ENCODE data around the gene UCK2.

UCK2 gene

DNA sequence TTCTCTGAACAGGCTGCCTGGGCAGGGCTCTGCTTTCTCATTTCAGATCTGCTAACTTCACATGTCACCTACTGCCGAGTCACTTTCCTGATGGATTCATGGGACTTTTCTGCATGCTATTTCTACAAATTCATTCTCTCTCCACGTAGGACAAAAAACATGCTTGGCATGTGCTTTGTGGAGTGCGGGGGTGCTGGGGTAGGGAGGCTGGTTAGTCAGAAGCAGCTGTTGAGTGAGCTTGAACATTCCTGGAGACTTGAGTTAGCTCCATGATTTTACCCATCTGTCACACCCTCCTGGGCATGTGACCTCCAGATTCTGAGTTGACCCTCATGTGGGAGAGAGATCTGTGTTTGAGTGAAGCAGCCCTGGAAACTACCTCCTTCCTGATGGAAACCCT lies 71.4 kb downstream of the UCK2 start:
- Histone ChIP-seq H3F3A (ENCODE audit: control insufficient read depth, insufficient read depth) (no peaks in the 10 kb centered on the region), H3K27ac (ENCODE audit: low read depth, low read length) (no peak overlapping the region), H4K20me1 (ENCODE audit: control insufficient read depth, insufficient read depth, low read depth, low read length) (no peaks in the 10 kb centered on the region; the same call in 1 of the 2 replicates), H3K4me1 (ENCODE audit: control insufficient read depth, low read length) (no peaks in the 10 kb centered on the region), H3K9me3 (ENCODE audit: control insufficient read depth, insufficient read depth, low read length) (no peaks in the 10 kb centered on the region), H3K9me2 (replicated peaks; ENCODE audit: control insufficient read depth, low read length) (no peaks in the 10 kb centered on the region), H3K79me2 (ENCODE audit: control insufficient read depth, low read length) (no peaks in the 10 kb centered on the region), H3K4me3 (ENCODE audit: low read length) (no peak overlapping the region), H3K36me3 (ENCODE audit: control insufficient read depth, low read length) (peaks cover 55% of the 10 kb centered on the region), H3K27me3 (ENCODE audit: control insufficient read depth, low read length) (no peaks in the 10 kb centered on the region), H3K4me2 (ENCODE audit: low read length) (no peak overlapping the region)
- no peak for TF ChIP-seq EZH2phosphoT487 (IDR thresholded peaks at IDR 0.05; ENCODE audit: borderline replicate concordance, low read length)
- TF ChIP-seq, protein P1, sequence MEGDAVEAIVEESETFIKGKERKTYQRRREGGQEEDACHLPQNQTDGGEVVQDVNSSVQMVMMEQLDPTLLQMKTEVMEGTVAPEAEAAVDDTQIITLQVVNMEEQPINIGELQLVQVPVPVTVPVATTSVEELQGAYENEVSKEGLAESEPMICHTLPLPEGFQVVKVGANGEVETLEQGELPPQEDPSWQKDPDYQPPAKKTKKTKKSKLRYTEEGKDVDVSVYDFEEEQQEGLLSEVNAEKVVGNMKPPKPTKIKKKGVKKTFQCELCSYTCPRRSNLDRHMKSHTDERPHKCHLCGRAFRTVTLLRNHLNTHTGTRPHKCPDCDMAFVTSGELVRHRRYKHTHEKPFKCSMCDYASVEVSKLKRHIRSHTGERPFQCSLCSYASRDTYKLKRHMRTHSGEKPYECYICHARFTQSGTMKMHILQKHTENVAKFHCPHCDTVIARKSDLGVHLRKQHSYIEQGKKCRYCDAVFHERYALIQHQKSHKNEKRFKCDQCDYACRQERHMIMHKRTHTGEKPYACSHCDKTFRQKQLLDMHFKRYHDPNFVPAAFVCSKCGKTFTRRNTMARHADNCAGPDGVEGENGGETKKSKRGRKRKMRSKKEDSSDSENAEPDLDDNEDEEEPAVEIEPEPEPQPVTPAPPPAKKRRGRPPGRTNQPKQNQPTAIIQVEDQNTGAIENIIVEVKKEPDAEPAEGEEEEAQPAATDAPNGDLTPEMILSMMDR (IDR thresholded peaks at IDR 0.05; ENCODE audit: low read depth, low read length, poor library complexity, severe bottlenecking), result no peak

DNA sequence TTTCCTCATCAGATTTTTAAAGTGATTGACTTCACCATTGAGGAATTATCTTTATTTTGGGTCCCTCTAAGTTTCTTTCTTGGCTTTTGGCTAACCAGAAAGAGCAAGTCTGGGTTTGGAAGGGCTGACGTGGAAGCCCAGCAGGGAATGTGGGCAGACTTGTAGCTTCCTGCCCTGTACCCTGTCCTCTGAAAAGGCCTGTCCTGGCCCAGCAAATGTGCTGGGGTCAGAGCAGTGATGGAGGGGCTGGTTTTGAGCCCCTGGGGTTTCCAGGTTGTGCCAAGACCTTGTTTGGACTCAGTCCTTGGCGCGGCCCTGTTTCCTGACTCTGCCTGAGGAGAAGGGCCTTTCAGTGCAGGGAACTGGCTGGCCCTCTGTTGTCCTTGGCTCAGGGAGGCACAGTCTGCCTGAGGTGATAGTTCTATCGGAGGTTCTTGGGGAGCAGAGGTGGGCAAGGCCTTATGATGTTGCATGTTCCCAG lies 72.1 kb downstream of the UCK2 start:
- Histone ChIP-seq H3K79me2 (ENCODE audit: control insufficient read depth, low read length) (no peaks in the 10 kb centered on the region), H3K27me3 (ENCODE audit: control insufficient read depth, low read length) (no peaks in the 10 kb centered on the region), H3K4me1 (ENCODE audit: control insufficient read depth, low read length) (no peaks in the 10 kb centered on the region), H3K36me3 (ENCODE audit: control insufficient read depth, low read length) (peaks cover 61% of the 10 kb centered on the region), H3K27ac (ENCODE audit: low read depth, low read length) (no peak overlapping the region), H3K9me3 (ENCODE audit: control insufficient read depth, insufficient read depth, low read length) (no peaks in the 10 kb centered on the region), H4K20me1 (ENCODE audit: control insufficient read depth, insufficient read depth, low read depth, low read length) (peaks cover under 1% of the 10 kb centered on the region; the same call in 1 of the 2 replicates), H3F3A (ENCODE audit: control insufficient read depth, insufficient read depth) (no peaks in the 10 kb centered on the region), H3K4me3 (ENCODE audit: low read length) (no peak overlapping the region), H3K9me2 (replicated peaks; ENCODE audit: control insufficient read depth, low read length) (no peaks in the 10 kb centered on the region), H3K4me2 (ENCODE audit: low read length) (no peak overlapping the region)
- no peak for TF ChIP-seq EZH2phosphoT487 (IDR thresholded peaks at IDR 0.05; ENCODE audit: borderline replicate concordance, low read length)

DNA sequence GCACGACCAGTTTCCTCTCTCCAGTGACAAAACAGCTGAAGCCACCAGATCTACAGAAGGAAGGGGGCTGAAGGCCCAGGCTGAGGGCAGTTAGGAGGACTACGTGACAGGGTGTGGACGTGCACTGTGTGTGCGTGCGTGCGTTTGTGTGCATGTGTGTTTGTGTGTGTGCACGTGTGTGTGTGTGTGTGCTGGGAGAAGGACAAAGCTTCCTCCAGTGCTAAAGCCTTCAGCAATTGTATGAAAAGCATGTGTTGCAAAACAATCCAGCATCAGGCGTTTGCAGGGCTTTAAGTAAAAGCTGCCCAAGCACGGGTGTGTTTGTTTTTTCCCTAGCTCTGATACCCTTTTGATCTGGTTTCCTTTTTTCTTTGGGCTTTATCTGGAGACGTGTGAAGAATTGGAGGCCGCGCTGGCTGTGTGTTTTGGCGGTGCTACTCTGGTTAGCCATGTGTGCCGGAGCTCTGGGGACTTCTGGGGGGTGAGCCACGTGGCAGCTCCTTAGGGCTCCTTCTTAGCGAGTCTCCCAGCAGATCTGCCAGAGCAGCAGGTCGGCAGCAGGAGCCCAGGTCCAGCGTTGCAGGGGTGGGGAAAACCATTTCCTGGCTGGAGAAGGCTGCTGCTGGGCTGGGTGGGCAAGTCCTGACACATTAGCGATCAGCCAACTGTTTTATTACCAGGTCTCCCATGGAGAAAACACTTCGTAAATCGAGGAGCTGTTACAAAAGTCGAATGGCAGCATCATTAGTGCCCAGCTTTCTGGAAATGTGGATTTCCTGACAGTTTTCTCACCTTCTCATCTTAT lies 73.4 kb downstream of the UCK2 start:
- Histone ChIP-seq H3K79me2 (ENCODE audit: control insufficient read depth, low read length) (no peaks in the 10 kb centered on the region), H3K9me2 (replicated peaks; ENCODE audit: control insufficient read depth, low read length) (no peaks in the 10 kb centered on the region), H3K27ac (ENCODE audit: low read depth, low read length) (no peak overlapping the region), H3K4me1 (ENCODE audit: control insufficient read depth, low read length) (no peaks in the 10 kb centered on the region), H3K36me3 (ENCODE audit: control insufficient read depth, low read length) (peaks cover 61% of the 10 kb centered on the region), H3K4me3 (ENCODE audit: low read length) (no peak overlapping the region), H3K4me2 (ENCODE audit: low read length) (no peak overlapping the region), H3F3A (ENCODE audit: control insufficient read depth, insufficient read depth) (no peaks in the 10 kb centered on the region), H3K9me3 (ENCODE audit: control insufficient read depth, insufficient read depth, low read length) (no peaks in the 10 kb centered on the region), H4K20me1 (ENCODE audit: control insufficient read depth, insufficient read depth, low read depth, low read length) (peaks cover 5% of the 10 kb centered on the region; the same call in 1 of the 2 replicates), H3K27me3 (ENCODE audit: control insufficient read depth, low read length) (no peaks in the 10 kb centered on the region)
- no peak for TF ChIP-seq EZH2phosphoT487 (IDR thresholded peaks at IDR 0.05; ENCODE audit: borderline replicate concordance, low read length)
- TF ChIP-seq, protein P1 (IDR thresholded peaks at IDR 0.05; ENCODE audit: low read depth, low read length, poor library complexity, severe bottlenecking), result no peak

DNA sequence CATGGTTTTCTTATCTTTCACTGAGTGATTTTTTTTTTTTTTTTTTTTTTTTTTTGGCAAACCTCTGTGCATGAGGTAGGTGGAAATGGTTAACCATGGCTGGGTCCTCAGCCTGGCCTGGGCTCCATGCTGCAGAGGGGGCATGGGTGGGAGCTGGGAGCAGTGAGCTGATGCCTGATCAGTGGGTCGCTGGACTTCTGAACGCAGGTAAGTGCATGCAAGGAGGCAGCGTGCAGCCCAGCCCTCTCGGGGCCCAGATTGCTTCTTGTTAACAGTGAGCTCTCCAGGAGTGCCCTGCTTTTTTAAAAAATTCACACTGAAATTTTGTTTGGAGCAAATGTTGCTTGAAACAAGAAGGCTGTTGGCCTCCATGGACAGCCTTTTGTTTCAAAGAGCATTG lies 75.2 kb downstream of the UCK2 start:
- H3F3A ChIP-seq (ENCODE audit: control insufficient read depth, insufficient read depth), result no peaks in the 10 kb centered on the region
- no peaks in the 10 kb centered on the region for H3K9me3 ChIP-seq (ENCODE audit: control insufficient read depth, insufficient read depth, low read length)
- H3K79me2 ChIP-seq (ENCODE audit: control insufficient read depth, low read length), result no peaks in the 10 kb centered on the region
- H3K4me2 ChIP-seq (ENCODE audit: low read length), result no peak overlapping the region
- TF ChIP-seq, protein P1 (IDR thresholded peaks at IDR 0.05; ENCODE audit: low read depth, low read length, poor library complexity, severe bottlenecking), result no peak
- no peak for TF ChIP-seq EZH2phosphoT487 (IDR thresholded peaks at IDR 0.05; ENCODE audit: borderline replicate concordance, low read length)
- peaks cover 62% of the 10 kb centered on the region for H3K36me3 ChIP-seq (ENCODE audit: control insufficient read depth, low read length)
- H3K9me2 ChIP-seq (replicated peaks; ENCODE audit: control insufficient read depth, low read length), result no peaks in the 10 kb centered on the region
- no peak overlapping the region for H3K27ac ChIP-seq (ENCODE audit: low read depth, low read length)
- no peak overlapping the region for H3K4me3 ChIP-seq (ENCODE audit: low read length)
- H3K27me3 ChIP-seq (ENCODE audit: control insufficient read depth, low read length), result no peaks in the 10 kb centered on the region
- H4K20me1 ChIP-seq (ENCODE audit: control insufficient read depth, insufficient read depth, low read depth, low read length), result peaks cover 5% of the 10 kb centered on the region; the same call in 1 of the 2 replicates
- H3K4me1 ChIP-seq (ENCODE audit: control insufficient read depth, low read length), result no peaks in the 10 kb centered on the region
